ENCODE data around the gene MCHR1. TPM values are rescaled to one million over a fixed set of nuclear protein-coding genes. Genes with fewer than 3 reads are reported as not detected.

MCHR1 gene
- total and polyA plus RNA-seq, 2 experiments from 2014 or later, result 0.91 to 2.4 TPM

GRCh38 chr22:40660730-40661129, 18.6 kb upstream of the MCHR1 start (continued):
- TF ChIP-seq, protein P1, sequence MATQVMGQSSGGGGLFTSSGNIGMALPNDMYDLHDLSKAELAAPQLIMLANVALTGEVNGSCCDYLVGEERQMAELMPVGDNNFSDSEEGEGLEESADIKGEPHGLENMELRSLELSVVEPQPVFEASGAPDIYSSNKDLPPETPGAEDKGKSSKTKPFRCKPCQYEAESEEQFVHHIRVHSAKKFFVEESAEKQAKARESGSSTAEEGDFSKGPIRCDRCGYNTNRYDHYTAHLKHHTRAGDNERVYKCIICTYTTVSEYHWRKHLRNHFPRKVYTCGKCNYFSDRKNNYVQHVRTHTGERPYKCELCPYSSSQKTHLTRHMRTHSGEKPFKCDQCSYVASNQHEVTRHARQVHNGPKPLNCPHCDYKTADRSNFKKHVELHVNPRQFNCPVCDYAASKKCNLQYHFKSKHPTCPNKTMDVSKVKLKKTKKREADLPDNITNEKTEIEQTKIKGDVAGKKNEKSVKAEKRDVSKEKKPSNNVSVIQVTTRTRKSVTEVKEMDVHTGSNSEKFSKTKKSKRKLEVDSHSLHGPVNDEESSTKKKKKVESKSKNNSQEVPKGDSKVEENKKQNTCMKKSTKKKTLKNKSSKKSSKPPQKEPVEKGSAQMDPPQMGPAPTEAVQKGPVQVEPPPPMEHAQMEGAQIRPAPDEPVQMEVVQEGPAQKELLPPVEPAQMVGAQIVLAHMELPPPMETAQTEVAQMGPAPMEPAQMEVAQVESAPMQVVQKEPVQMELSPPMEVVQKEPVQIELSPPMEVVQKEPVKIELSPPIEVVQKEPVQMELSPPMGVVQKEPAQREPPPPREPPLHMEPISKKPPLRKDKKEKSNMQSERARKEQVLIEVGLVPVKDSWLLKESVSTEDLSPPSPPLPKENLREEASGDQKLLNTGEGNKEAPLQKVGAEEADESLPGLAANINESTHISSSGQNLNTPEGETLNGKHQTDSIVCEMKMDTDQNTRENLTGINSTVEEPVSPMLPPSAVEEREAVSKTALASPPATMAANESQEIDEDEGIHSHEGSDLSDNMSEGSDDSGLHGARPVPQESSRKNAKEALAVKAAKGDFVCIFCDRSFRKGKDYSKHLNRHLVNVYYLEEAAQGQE (IDR thresholded peaks at IDR 0.05; ENCODE audit: unreplicated experiment), result no peak

- DNase-seq (ENCODE audit: low spot score) (no peak), ATAC-seq (no peak)
- Histone ChIP-seq H3K36me3 (ENCODE audit: insufficient read depth) (no peaks in the 10 kb centered on the region), H4K20me1 (replicated peaks; ENCODE audit: insufficient read depth) (no peaks in the 10 kb centered on the region), H3K27ac (ENCODE audit: low read depth) (no peak overlapping the region), H3K4me3 (no peak overlapping the region), H3F3A (replicated peaks; ENCODE audit: low read depth) (no peaks in the 10 kb centered on the region), H3K79me2 (replicated peaks; ENCODE audit: insufficient read depth) (no peaks in the 10 kb centered on the region), H3K9me2 (ENCODE audit: insufficient read depth) (no peaks in the 10 kb centered on the region), H3K4me1 (ENCODE audit: insufficient read depth) (no peaks in the 10 kb centered on the region), H2AFZ (no peak overlapping the region), H3K27me3 (ENCODE audit: insufficient read depth) (no peaks in the 10 kb centered on the region), H3K4me2 (no peak overlapping the region)
- no peak overlapping the region for H3K4me3 Mint-ChIP-seq
- no peaks in the 10 kb centered on the region for H3K9me3 Mint-ChIP-seq
- H3K4me1 Mint-ChIP-seq, result no peaks in the 10 kb centered on the region; the same call in 2 of the 3 replicates
- H3K27ac Mint-ChIP-seq, result no peak overlapping the region
- TF ChIP-seq JUNB (IDR thresholded peaks at IDR 0.05; ENCODE audit: unreplicated experiment), result no peak
- TF ChIP-seq, protein P2, sequence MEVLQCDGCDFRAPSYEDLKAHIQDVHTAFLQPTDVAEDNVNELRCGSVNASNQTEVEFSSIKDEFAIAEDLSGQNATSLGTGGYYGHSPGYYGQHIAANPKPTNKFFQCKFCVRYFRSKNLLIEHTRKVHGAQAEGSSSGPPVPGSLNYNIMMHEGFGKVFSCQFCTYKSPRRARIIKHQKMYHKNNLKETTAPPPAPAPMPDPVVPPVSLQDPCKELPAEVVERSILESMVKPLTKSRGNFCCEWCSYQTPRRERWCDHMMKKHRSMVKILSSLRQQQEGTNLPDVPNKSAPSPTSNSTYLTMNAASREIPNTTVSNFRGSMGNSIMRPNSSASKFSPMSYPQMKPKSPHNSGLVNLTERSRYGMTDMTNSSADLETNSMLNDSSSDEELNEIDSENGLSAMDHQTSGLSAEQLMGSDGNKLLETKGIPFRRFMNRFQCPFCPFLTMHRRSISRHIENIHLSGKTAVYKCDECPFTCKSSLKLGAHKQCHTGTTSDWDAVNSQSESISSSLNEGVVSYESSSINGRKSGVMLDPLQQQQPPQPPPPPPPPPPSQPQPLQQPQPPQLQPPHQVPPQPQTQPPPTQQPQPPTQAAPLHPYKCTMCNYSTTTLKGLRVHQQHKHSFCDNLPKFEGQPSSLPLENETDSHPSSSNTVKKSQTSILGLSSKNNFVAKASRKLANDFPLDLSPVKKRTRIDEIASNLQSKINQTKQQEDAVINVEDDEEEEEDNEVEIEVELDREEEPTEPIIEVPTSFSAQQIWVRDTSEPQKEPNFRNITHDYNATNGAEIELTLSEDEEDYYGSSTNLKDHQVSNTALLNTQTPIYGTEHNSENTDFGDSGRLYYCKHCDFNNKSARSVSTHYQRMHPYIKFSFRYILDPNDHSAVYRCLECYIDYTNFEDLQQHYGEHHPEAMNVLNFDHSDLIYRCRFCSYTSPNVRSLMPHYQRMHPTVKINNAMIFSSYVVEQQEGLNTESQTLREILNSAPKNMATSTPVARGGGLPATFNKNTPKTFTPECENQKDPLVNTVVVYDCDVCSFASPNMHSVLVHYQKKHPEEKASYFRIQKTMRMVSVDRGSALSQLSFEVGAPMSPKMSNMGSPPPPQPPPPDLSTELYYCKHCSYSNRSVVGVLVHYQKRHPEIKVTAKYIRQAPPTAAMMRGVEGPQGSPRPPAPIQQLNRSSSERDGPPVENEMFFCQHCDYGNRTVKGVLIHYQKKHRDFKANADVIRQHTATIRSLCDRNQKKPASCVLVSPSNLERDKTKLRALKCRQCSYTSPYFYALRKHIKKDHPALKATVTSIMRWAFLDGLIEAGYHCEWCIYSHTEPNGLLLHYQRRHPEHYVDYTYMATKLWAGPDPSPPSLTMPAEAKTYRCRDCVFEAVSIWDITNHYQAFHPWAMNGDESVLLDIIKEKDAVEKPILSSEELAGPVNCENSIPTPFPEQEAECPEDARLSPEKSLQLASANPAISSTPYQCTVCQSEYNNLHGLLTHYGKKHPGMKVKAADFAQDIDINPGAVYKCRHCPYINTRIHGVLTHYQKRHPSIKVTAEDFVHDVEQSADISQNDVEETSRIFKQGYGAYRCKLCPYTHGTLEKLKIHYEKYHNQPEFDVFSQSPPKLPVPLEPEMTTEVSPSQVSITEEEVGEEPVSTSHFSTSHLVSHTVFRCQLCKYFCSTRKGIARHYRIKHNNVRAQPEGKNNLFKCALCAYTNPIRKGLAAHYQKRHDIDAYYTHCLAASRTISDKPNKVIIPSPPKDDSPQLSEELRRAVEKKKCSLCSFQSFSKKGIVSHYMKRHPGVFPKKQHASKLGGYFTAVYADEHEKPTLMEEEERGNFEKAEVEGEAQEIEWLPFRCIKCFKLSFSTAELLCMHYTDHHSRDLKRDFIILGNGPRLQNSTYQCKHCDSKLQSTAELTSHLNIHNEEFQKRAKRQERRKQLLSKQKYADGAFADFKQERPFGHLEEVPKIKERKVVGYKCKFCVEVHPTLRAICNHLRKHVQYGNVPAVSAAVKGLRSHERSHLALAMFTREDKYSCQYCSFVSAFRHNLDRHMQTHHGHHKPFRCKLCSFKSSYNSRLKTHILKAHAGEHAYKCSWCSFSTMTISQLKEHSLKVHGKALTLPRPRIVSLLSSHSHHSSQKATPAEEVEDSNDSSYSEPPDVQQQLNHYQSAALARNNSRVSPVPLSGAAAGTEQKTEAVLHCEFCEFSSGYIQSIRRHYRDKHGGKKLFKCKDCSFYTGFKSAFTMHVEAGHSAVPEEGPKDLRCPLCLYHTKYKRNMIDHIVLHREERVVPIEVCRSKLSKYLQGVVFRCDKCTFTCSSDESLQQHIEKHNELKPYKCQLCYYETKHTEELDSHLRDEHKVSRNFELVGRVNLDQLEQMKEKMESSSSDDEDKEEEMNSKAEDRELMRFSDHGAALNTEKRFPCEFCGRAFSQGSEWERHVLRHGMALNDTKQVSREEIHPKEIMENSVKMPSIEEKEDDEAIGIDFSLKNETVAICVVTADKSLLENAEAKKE (CRISPR knock-in tag; IDR thresholded peaks at IDR 0.05), result no peak
- H3K27me3 Mint-ChIP-seq (ENCODE audit: insufficient read depth, low read depth, poor library complexity), result peaks cover 4% of the 10 kb centered on the region
- H3K36me3 Mint-ChIP-seq (ENCODE audit: low read depth), result no peaks in the 10 kb centered on the region; the same call in 2 of the 3 replicates
Measured at GRCh38 chr22:40661671-40662070, 17.6 kb upstream of the MCHR1 start.

Data from GM23338 (cell line).